NCI-H446 (cell line): ENCODE data around the gene DEK.
"Not testable (repeated sequence)": the region's sequence is repeated elsewhere in the genome, so short reads cannot be mapped to it uniquely, and the experiment has no call there.

Experiments
- DNase-seq, 2 experiments: peaks; one replicate each; lab custom pipeline; 2025; lab: John Stamatoyannopoulos, UW

The DEK gene

GRCh38 chr6:18264219-18264922 is at the start of gene DEK:
TSS of gene DEK (minus strand) at chr6:18264530. CDS start at chr6:18263987, 543 bp downstream.
- DNase-seq, result peak; percentile 77 to 91

- DNase-seq, result no peak
Measured at GRCh38 chr6:18312368-18312767, 48.0 kb upstream of the DEK start.

GRCh38 chr6:18310010-18310409 is 45.7 kb upstream of the DEK start:
- not testable (repeated sequence) for DNase-seq

- DNase-seq, result no peak
Measured at GRCh38 chr6:18309046-18309445, 44.7 kb upstream of the DEK start.

GRCh38 chr6:18308070-18308735 is 43.9 kb upstream of the DEK start:
- no peak for DNase-seq

GRCh38 chr6:18306977-18307376 is 42.6 kb upstream of the DEK start:
- no peak for DNase-seq

- DNase-seq, result peak in 1 of 2 experiments; percentile 12
Measured at GRCh38 chr6:18302561-18303439, 38.5 kb upstream of the DEK start.

- no peak for DNase-seq
Measured at GRCh38 chr6:18293076-18293904, 29.0 kb upstream of the DEK start.

GRCh38 chr6:18289283-18289682 is 25.0 kb upstream of the DEK start:
- DNase-seq, result no peak

- DNase-seq, result no peak
Measured at GRCh38 chr6:18284261-18284660, 19.9 kb upstream of the DEK start.

- no peak for DNase-seq
Measured at GRCh38 chr6:18281564-18281963, 17.2 kb upstream of the DEK start.

GRCh38 chr6:18280084-18280483 is 15.8 kb upstream of the DEK start:
- DNase-seq, result peak; percentile 73 to 90

- no peak for DNase-seq
Measured at GRCh38 chr6:18279422-18279821, 15.1 kb upstream of the DEK start.

GRCh38 chr6:18277237-18278006 is 13.1 kb upstream of the DEK start:
- peak in 1 of 2 experiments; percentile 44 for DNase-seq

GRCh38 chr6:18276610-18277236 is 12.4 kb upstream of the DEK start:
- no peak for DNase-seq

GRCh38 chr6:18270216-18270615 is 5.9 kb upstream of the DEK start:
- DNase-seq, result no peak

- DNase-seq, result no peak
Measured at GRCh38 chr6:18269717-18270116, 5.4 kb upstream of the DEK start.

GRCh38 chr6:18269253-18269652 is 4.9 kb upstream of the DEK start:
- DNase-seq, result no peak

GRCh38 chr6:18268066-18268465 is 3.7 kb upstream of the DEK start:
- peak in 1 of 2 experiments; percentile 9 for DNase-seq

- no peak for DNase-seq
Measured at GRCh38 chr6:18266523-18266912, 2.2 kb upstream of the DEK start.
